ENCODE measurements around the gene MAST4.

Gene MAST4

DNA sequence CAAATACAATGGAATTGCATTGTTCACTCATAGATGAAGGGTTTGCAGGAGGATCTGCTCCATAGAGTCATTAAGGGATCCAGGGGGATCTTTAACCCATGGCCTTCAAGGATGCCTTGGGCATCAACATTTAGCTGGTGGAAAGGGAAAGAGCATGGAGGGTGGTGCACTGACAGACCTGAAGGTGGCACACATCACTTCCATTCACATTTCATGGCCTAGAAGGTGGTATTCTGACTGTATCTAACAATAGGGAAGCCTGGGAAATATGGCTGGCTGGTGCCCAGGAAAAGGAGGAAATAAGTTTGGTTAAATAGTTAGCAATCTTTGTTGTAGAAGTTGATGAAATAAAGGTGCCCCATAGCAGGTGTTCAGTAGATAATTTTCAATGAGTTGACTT lies 370.2 kb downstream of the MAST4 start:
- no peak overlapping the region for H3K4me3 ChIP-seq (ENCODE audit: low read depth, low read length)
- DNase-seq (ENCODE audit: low read depth), result no peak

DNA sequence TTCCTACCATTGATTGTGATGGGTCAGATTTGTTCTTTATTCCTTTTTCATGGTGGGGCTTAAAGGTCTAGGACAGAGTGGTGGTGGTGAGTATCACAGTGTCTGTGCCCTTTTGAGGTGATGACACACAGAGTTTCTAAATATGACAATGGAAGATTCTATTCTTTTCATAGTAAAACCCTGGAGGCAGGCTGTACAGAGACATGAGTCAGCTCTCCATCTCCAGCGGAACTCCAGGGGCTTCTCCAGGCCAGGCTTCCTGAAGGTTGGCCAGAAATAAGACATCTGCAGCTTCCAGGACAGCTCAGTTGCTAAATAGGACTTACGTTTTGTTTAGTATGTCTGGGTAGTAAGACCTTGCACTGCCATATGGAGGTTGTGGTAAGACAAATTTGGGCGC lies 370.9 kb downstream of the MAST4 start:
- no peak overlapping the region for H3K4me3 ChIP-seq (ENCODE audit: low read depth, low read length)
- DNase-seq (ENCODE audit: low read depth), result peak; percentile 78

DNA sequence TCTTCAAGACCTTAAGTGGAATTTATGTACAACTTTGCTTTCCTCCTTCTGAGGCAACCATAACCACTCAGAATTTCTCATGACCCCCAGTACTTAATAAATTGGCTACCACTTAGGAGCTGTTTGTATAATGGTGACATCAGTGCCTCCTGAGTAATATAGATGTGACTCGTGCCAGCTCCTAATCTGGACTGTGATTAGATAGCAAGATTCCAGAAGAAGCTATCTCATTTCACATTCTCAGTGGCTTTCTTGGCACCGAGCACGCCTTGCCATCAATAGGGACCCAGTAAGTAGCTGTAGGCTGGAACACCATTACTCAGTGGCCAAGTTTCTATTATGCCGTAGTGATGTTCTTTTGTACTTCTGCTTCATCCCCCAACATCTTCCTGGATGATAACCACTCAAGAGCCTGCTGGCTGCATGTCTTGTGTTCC lies 371.7 kb downstream of the MAST4 start:
- DNase-seq (ENCODE audit: low read depth), result no peak
- no peak overlapping the region for H3K4me3 ChIP-seq (ENCODE audit: low read depth, low read length)

DNA sequence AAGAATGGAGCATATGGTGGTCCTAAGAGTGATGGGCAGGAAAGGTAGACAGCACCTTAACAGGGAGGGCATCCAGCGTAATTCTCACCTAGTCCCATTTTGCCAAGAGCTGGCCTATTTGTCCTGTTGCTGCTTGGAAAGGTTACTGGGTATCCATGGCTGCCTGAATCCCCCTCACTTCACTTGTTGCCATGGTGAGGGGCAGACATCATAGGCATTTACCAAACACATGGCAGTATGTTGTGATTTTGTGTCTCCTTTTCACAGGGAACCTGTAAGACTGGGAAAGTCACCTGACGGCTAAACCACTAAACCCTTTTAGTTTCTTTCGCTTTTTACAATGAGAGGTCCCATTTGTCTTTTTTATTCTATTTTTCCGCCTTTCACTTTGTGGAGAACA lies 373.3 kb downstream of the MAST4 start:
- no peak for DNase-seq (ENCODE audit: low read depth)
- no peak overlapping the region for H3K4me3 ChIP-seq (ENCODE audit: low read depth, low read length)

DNA sequence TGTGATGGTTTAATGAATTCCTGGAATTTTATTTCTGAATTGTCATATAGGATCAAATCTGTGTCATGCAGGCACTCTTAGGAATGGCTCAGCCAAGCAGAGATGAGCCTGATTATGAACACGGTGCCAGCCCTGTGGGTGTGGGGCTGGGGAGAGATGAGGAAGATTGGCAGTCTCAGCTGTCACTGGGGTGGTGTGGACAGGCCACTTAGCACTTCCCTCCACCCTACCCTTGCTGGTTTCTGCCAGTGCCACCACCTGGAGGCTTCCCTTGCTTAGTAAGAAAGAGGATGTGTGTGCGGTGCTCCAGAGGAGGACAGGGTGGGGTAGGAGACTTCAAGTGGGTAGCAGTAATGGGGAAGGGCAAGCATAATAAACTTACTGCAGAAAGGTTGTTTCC lies 373.8 kb downstream of the MAST4 start:
- DNase-seq (ENCODE audit: low read depth), result no peak
- H3K4me3 ChIP-seq (ENCODE audit: low read depth, low read length), result no peak overlapping the region

DNA sequence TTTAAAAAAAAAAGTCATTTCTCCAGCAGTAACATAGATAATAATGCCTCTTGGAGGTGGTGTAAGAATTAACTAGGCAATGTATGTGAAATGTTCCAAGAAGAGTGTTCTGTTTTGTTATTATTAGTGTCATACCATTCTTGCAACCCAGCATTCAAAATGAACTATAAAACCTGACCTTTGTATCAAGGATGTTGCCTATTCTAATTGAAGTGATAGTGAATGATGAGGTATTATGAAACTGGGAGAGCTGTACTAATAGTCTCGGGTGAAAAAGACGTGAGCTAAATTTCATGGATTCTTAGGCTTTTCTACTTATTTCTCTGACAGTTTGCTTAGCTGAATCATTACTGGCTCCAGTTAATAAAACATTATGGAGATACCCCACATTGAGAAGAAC lies 375.8 kb downstream of the MAST4 start:
- DNase-seq (ENCODE audit: low read depth), result no peak
- no peak overlapping the region for H3K4me3 ChIP-seq (ENCODE audit: low read depth, low read length)

DNA sequence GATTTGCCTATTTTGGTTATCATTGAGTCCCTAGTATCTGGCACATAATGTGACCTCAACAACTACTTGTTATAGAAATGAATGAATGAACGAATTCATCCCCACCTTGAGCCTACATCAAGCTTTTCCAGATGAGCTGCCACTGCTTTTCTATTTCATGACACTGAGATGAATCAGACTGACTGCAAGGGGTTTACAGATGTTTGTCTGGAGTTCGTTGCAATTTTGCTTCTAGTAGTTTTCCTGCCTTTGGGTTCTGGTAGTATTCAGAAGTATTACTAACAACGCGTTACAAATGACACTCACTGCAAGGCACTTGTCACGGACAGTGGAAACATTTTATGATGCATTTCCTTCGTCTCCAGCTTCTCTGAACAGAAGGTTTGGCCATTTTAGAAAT lies 378.1 kb downstream of the MAST4 start:
- no peak for DNase-seq (ENCODE audit: low read depth)
- H3K4me3 ChIP-seq (ENCODE audit: low read depth, low read length), result no peak overlapping the region

DNA sequence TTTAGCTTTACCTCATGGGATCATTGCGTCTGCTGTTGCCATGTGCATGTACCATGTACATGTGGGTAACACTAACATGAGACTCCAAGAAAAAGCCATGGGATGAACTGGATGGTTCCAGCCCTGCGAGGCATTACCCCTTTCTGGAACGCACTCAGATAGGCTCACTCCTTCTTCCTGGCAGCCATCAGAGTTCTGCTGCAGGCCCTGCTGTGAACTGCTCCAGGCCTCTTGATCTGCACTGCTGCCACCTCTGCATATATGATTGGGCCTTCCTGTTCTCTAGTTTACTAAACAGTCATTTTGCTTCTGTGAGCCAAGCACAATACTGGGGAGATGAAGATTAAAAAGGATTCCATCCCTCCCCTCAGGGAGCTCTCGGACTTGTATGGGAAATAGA lies 379.9 kb downstream of the MAST4 start:
- DNase-seq (ENCODE audit: low read depth), result no peak
- H3K4me3 ChIP-seq (ENCODE audit: low read depth, low read length), result no peak overlapping the region

DNA sequence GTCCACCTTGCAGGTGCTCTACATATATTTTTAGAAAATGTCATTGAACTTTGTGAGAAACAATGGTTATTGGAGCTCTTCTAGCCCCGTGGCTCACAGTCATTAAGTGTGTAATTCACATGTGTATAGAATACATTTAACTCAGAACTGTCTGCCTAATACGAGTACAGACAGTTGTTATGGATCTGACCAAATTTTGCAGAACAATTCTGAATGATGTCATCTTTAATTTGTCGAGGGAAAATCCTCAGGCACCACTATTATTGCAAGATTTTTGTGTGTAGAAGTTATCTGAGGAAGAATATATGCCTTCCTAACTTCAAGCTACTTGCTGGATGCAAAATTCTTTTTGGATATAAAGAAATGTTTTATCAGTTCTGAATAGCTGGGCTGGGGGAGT lies 383.5 kb downstream of the MAST4 start:
- DNase-seq (ENCODE audit: low read depth), result no peak
- H3K4me3 ChIP-seq (ENCODE audit: low read depth, low read length), result no peak overlapping the region

DNA sequence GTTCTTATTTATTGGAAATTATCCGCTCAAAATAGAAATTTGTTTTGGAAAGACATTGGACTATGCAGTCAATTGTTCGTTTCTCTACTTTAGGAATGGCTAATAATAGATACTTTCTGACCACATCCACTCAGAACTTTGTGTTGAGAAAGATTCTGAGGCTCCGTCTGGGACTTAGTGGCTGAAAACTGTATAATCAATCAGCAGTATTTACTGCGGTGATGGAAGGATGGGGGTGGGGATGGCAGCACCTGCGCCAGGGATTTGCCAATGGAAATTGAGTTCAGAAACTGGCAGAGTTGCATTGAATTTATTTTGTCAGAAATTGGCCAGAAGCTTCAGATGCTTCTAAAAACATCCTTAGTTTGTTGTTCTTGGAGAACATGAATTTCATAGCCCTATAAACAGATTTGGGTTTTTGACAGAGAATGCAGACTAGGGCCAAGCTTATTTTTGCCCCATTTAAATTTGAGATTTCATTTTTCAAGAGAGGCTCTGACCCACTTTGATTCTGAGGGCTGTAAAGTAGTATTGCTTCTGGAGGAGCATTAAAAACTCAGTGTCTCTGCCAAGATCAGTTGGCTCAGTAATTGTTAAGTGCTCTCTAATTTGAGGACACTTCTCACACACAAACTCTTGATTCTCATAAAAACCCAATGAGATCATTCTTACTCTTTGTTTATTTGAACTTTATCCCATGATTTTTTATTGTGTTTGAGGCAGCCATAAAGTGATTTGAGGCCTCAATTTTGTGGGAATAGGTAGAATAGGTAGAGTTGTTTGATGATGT lies 385.3 kb downstream of the MAST4 start:
- no peak for DNase-seq (ENCODE audit: low read depth)
- no peak overlapping the region for H3K4me3 ChIP-seq (ENCODE audit: low read depth, low read length)

DNA sequence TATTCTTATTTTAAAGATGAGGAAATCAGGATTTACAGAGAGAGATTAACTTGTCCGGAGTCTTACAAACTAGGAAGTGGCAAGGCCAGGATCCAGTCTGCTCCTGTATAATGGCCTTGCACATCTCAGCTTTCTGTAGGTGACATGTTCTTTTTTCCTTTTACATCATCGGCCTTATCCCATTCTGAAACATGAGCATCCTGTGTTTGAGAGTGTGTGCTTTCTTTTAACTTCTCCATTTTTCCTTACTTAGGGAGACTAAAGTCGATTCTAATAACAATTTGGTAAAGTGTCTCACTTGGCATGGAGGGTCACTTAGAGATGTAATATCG lies 385.8 kb downstream of the MAST4 start:
- no peak for DNase-seq (ENCODE audit: low read depth)
- no peak overlapping the region for H3K4me3 ChIP-seq (ENCODE audit: low read depth, low read length)

DNA sequence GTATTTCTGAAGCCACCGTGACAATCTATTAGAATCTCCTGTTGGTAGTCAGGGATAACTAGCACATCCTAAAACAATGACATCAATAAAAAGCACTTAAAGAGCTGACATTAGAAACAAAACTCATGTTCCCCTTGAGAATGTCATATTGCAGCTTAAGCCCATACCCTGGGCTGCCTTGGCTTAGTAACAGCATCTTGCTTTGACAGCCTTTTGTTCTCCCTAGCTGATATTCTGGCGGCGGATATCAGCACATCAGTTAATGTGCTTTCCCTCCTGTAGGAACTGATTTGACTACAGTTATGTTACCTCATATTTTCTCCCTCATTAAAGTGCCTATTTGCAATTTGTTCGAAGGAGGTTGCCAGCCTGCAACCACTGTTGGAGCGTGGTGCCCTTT lies 386.3 kb downstream of the MAST4 start:
- DNase-seq (ENCODE audit: low read depth), result no peak
- no peak overlapping the region for H3K4me3 ChIP-seq (ENCODE audit: low read depth, low read length)

DNA sequence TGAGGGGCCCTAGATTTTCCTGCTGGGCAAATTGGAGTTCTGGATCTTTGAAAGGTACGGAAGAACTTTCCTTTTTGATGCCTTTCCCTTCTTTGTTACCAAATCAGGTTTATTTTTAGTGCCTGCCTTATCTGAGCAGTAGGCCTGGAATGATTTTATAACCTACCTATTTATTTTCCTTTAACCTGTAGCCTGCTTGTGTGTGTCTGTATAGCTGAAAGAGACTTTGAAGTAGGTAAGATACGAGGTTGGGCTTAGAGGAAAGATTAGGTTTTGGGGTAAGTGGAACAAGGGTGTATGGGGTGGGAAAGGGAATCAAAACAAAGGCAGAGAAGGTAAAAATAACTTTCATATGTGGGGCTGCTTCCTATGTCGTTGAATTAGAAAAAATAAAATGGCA lies 389.2 kb downstream of the MAST4 start:
- no peak for DNase-seq (ENCODE audit: low read depth)
- no peak overlapping the region for H3K4me3 ChIP-seq (ENCODE audit: low read depth, low read length)

DNA sequence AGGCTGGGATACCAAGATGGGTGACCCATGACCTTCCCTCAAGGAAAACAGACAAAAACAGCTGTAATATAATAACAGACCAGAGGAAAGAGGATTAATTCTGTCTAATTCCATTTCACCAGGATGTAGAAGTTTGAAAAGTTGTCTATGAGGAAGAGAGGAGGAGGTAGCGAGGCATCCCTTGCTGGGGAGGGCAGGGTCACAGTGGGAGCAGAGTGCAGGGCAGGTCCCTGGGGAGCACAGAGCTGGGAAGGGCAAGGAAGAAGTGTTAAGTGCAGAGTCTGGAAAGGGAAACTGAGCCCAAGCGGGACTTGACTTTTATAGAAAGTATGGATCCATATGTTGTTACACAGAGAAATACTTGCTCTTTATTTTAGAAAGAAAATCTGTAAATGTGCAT lies 389.8 kb downstream of the MAST4 start:
- DNase-seq (ENCODE audit: low read depth), result no peak
- H3K4me3 ChIP-seq (ENCODE audit: low read depth, low read length), result no peak overlapping the region

DNA sequence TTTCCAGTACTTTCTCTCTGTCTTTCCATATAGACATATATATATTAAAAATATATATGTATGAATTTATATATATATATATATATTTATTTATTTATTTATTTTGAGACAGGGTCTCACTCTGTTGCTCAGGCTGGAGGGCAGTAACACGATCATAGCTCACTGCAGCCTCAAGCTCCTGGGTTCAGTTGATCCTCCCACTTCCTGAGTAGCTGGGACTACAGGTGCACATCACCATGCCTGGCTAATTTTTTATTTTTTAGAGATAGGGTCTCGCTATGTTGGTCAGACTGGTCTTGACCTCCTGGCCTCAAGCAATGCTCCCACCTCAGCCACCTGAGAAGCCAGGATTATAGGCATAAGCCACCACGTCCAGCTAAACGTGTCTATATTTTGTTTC lies 390.3 kb downstream of the MAST4 start:
- no peak for DNase-seq (ENCODE audit: low read depth)

DNA sequence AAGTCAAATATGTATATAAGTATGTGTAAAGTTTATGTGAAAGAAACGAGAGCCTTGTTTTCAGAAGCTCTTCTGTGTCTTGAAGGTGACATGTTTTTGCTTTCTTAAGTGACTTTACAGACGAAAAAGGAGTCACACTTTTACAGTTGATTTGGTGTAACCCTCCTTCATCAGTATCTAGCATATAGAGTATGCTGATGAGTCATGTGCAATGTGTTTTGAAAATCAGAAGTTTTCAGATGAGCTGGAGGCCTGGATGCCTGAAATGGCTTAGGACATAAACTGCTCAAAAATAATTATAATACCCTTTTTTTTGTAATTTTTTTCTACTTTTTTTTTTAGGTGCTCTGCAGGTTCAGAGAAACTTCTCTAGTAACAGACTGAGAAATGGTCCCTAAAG lies 390.9 kb downstream of the MAST4 start:
- DNase-seq (ENCODE audit: low read depth), result no peak
- H3K4me3 ChIP-seq (ENCODE audit: low read depth, low read length), result no peak overlapping the region

More for the DNA sequence above, 390.3 kb downstream of the MAST4 start:
- no peak overlapping the region for H3K4me3 ChIP-seq (ENCODE audit: low read depth, low read length)

DNA sequence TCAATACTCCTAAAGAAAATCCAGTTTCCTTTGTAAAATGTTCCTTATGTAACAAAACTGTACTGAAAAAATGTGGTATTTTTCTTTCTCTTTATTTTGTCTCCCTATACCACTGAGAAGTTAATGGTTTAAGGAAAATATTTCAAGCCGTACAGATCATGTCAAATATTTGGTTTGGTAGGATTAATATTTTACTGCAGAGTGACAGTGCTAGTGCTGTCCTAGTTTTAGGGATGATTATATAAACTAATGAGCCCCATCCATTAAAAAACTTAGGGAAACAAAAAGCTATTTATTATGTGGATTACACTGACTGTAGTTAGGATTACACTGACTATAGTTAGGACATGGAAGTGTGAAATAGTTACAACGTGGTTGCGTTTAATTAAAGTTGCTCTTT lies 391.3 kb downstream of the MAST4 start:
- no peak for DNase-seq (ENCODE audit: low read depth)
- H3K4me3 ChIP-seq (ENCODE audit: low read depth, low read length), result no peak overlapping the region

DNA sequence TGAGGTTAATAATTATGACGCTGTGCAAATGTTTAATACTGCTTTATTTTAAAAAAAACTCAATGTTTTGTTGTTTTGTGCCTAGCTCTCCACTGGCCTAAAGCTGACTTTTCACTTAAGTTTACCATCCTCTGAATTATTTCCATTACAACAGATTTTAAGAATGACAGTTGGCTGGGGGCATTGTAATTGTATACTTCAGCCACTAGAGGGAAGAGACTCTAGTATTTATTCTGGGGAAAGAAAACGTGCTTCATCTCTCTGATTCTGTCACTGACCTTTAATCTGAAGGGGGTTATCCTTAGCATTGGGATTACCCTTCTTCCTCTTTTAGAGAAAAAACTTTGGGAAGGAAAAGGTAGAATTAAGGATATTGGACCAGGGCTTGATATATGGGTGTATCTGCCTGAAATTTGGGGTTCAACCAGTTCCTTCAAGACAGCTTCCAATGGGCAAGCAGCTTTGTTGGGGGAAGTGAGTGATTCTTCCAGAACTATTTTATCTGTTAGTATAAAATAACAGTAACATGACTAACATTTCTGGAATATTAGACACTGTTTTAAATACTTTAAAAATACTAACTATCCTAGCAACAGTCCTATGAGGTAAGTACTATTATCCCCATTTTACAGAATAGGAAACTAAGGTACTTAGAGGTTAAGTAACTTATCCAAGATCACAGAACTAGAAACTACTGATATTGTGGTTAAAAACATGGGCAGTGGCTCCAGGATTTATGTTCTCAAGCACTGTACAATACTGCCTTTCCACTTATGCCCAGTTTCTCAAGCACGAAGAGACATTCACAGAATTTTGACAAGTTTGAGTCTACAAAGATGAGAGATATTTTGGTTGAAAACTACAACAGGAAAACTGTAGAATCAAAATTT lies 392.0 kb downstream of the MAST4 start:
- H3K4me3 ChIP-seq (ENCODE audit: low read depth, low read length), result no peak overlapping the region
- no peak for DNase-seq (ENCODE audit: low read depth)

DNA sequence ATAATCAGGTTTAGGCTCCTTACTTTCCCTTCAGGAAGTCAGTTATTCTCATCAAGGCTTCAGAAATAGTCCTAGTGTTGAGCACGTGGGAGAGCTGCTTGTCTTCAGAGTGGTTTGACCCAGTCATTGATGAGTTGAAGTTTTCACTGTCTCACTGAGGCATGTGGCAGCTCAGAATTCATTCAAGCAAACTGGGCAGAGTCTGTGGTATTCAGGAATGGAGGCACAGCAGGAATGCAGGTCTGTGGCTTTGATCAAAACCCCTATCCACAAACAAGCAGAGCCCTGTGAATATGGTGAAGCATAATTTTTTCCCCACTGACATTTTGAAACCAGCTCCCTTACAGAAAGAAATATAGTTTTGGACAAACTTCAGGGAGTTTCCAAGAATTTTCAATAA lies 393.1 kb downstream of the MAST4 start:
- DNase-seq (ENCODE audit: low read depth), result no peak
- H3K4me3 ChIP-seq (ENCODE audit: low read depth, low read length), result no peak overlapping the region

DNA sequence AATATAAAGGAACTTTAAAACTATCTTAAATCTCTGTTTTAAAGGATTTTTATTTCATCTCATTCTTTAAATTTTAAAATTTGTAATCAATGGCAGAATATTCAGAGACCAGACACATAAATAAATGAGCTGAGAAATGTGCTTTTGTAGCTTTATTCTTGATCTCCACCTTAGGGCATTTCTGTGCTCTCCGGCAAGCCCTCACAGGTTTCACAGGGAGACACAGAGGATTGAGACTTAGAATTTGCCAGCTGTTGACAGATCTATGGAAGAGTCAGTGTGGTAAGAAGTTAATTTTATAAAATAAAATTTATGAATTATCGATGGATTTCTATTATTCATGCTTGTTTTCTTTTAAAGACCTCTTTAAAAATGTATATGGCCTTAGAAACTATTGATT lies 393.6 kb downstream of the MAST4 start:
- H3K4me3 ChIP-seq (ENCODE audit: low read depth, low read length), result no peak overlapping the region
- no peak for DNase-seq (ENCODE audit: low read depth)

DNA sequence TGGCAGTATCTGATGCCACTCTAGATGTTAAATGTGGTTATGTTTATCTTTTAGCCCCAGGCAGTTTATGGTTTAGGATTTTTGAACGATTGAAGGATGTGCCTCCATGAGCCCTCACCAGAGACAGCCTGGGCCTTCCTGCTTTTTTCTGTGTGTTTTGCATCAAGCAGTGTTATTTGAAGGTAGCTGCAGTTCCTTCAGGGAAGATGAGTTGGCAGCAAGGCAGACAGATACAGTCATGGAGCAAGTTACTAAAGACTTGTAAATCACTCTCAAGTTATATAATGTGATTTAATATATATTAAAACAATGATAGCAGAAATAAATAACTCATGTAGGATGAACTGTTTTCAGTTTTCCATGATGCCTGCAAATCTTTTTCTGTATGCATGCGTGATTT lies 395.6 kb downstream of the MAST4 start:
- DNase-seq (ENCODE audit: low read depth), result no peak
- no peak overlapping the region for H3K4me3 ChIP-seq (ENCODE audit: low read depth, low read length)
